Retinal pigment epithelial cell (primary cell): ENCODE data around the gene AP3D1.

Experiments
- DNase-seq: peaks from one replicate; pipeline ENCODE4 v3.0.0-alpha.2; 2010; ENCODE audit warnings: low read depth
- H3K4me3 ChIP-seq: 2 replicates; pipeline ENCODE4 v1.5.1; 2011; ENCODE audit warnings: mild to moderate bottlenecking, low read length, control low read depth, moderate library complexity
- CTCF ChIP-seq: conservative IDR thresholded peaks from 2 replicates; pipeline ENCODE4 v1.5.1; 2011; ENCODE audit warnings: low read depth, low read length, control low read depth, inconsistent platforms

The AP3D1 gene

GRCh38 chr19:2084993-2085720 is 66.2 kb downstream of the AP3D1 start:
- no peak for TF ChIP-seq CTCF
- no peak overlapping the region for H3K4me3 ChIP-seq
- DNase-seq = no peak

- TF ChIP-seq CTCF = no peak
- no peak overlapping the region for H3K4me3 ChIP-seq
- DNase-seq = no peak
Measured at GRCh38 chr19:2083174-2083854, 68.1 kb downstream of the AP3D1 start.

GRCh38 chr19:2081873-2082810 is 69.2 kb downstream of the AP3D1 start:
- no peak overlapping the region for H3K4me3 ChIP-seq
- DNase-seq = no peak
- no peak for TF ChIP-seq CTCF

GRCh38 chr19:2080336-2080988 is 70.9 kb downstream of the AP3D1 start:
- no peak overlapping the region for H3K4me3 ChIP-seq
- DNase-seq = no peak
- no peak for TF ChIP-seq CTCF

- TF ChIP-seq CTCF = no peak
- H3K4me3 ChIP-seq = no peak overlapping the region
- DNase-seq = no peak
Measured at GRCh38 chr19:2079865-2080301, 71.5 kb downstream of the AP3D1 start.

GRCh38 chr19:2079076-2079864 is 72.1 kb downstream of the AP3D1 start:
- DNase-seq = no peak
- TF ChIP-seq CTCF = no peak
- no peak overlapping the region for H3K4me3 ChIP-seq
